CD4-positive, alpha-beta memory T cell (primary cell): ENCODE results near the gene CARNS1. TPM values are rescaled to one million over a fixed set of nuclear protein-coding genes. Genes with fewer than 3 reads are reported as not detected.

ENCODE experiments used
- CTCF ChIA-PET: fragments of 350-600 bp; sonication (Branson Sonifier 250); formaldehyde crosslinking; loops from one replicate; lab custom pipeline; 2021; ENCODE audit warnings: inconsistent platforms; ENCODE audit not compliant: partially characterized antibody; lab: Charles Lee
- POLR2A ChIA-PET: fragments of 350-600 bp; sonication (Branson Sonifier 250); formaldehyde crosslinking; loops from one replicate; lab custom pipeline; 2021; ENCODE audit not compliant: partially characterized antibody; lab: Charles Lee
- DNase-seq, 5 donors: peaks; one replicate each; pipeline versions ENCODE4 v3.0.0 to v3.0.0-alpha.2; 2020 to 2022; ENCODE audit warnings: mixed read lengths in 1 of 5
- H3K27ac ChIP-seq: one replicate; pipeline ENCODE4 v1.7.0; 2013; ENCODE audit warnings: low read depth, low read length
- H3K27me3 ChIP-seq: 2 replicates; pipeline ENCODE4 v1.7.0; 2013; ENCODE audit warnings: mild to moderate bottlenecking, low read length, moderate library complexity; ENCODE audit not compliant: insufficient read depth
- H3K36me3 ChIP-seq: 2 replicates; pipeline ENCODE4 v1.7.0; 2013; ENCODE audit warnings: mild to moderate bottlenecking, low read length, moderate library complexity; ENCODE audit not compliant: insufficient read depth
- H3K4me1 ChIP-seq: 2 replicates; pipeline ENCODE4 v1.7.0; 2013; ENCODE audit warnings: mild to moderate bottlenecking, low read length, moderate library complexity; ENCODE audit not compliant: insufficient read depth
- H3K4me3 ChIP-seq, 2 donors: one replicate each; pipeline ENCODE4 v1.7.0; 2013; ENCODE audit warnings: low read length in 2 of 2, mild to moderate bottlenecking in 1 of 2
- H3K9me3 ChIP-seq, 2 donors: one replicate each; pipeline ENCODE4 v1.7.0; 2013; ENCODE audit warnings: low read length in 2 of 2, control low read depth in 1 of 2; ENCODE audit not compliant: control insufficient read depth in 1 of 2
- H3K27ac Mint-ChIP-seq, 7 donors: one replicate each; pipeline ENCODE4 v1.8.0; 2020 to 2021; ENCODE audit warnings: mixed read lengths in 7 of 7, mild to moderate bottlenecking in 6 of 7, inconsistent platforms in 3 of 7, moderate library complexity in 3 of 7
- H3K27me3 Mint-ChIP-seq, 2 donors: one replicate each; pipeline ENCODE4 v1.8.0; 2020 to 2021; ENCODE audit warnings: mixed read lengths in 2 of 2
- H3K36me3 Mint-ChIP-seq, 2 donors: one replicate each; pipeline ENCODE4 v1.8.0; 2020 to 2021; ENCODE audit warnings: mixed read lengths in 2 of 2, inconsistent platforms in 1 of 2, mild to moderate bottlenecking in 1 of 2
- H3K4me1 Mint-ChIP-seq, 4 donors: one replicate each; pipeline ENCODE4 v1.8.0; 2020 to 2021; ENCODE audit warnings: mixed read lengths in 4 of 4, mild to moderate bottlenecking in 1 of 4
- H3K4me3 Mint-ChIP-seq, 8 donors: one replicate each; pipeline ENCODE4 v1.8.0; 2020 to 2021; ENCODE audit warnings: mixed read lengths in 8 of 8, mild to moderate bottlenecking in 7 of 8, moderate library complexity in 6 of 8, inconsistent platforms in 3 of 8
- H3K9me3 Mint-ChIP-seq, 8 donors: one replicate each; pipeline ENCODE4 v1.8.0; 2020 to 2021; ENCODE audit warnings: mixed read lengths in 8 of 8, mild to moderate bottlenecking in 5 of 8, inconsistent platforms in 3 of 8, moderate library complexity in 1 of 8
- intact Hi-C: fragments of 100-400 bp; cut with micrococcal nuclease; formaldehyde crosslinking; loops from one replicate; pipeline ENCODE4 v1.15.1; 2023
- polyA plus RNA-seq, 2 donors: library from polyadenylated mRNA; unstranded; fragments of 300-500 nt; fragmentation: Illumina TruSeq; gene quantifications; one replicate each; pipeline ENCODE4 v1.2.3, GENCODE V29; 2021
- total RNA-seq, 2 experiments: library from RNA; stranded (reverse); gene quantifications; one replicate each; pipeline ENCODE4 v1.2.3, GENCODE V29; 2021

CARNS1 gene
- total and polyA plus RNA-seq, 4 experiments from 2014 or later = 0.45 to 3.3 (median 1.6) TPM

- Histone ChIP-seq H3K9me3 (no peaks in the 10 kb centered on the region), H3K36me3 (no peaks in the 10 kb centered on the region), H3K4me3 (no peak overlapping the region), H3K27ac (peak overlapping the region; percentile 40), H3K27me3 (no peaks in the 10 kb centered on the region), H3K4me1 (peaks cover 71% of the 10 kb centered on the region)
- Mint-ChIP-seq H3K36me3 (peaks cover 0 to 19% of the 10 kb centered on the region in 2 donors), H3K9me3 (no peaks in the 10 kb centered on the region), H3K27ac (peak overlapping the region; percentile 87 to 98 (median 89)), H3K27me3 (no peaks in the 10 kb centered on the region), H3K4me1 (peaks cover 50 to 87% (median 64%) of the 10 kb centered on the region in 4 donors), H3K4me3 (peak overlapping the region; percentile 39 to 86 (median 56))
- intact Hi-C loops = no loop called here
- peak; percentile 47 to 70 (median 56) for DNase-seq
- CTCF ChIA-PET = interaction anchor here (0.7 to 1.6 kb wide), 3 partner anchors 11 to 27 kb away, joined by 3 to 4 read pairs (median 3); partner anchors contain the start of gene TMEM134
- POLR2A ChIA-PET = interaction anchor here (11.9 to 31.8 kb wide), 5 partner anchors 3 to 47 kb away, joined by 279 to 2262 read pairs (median 900); partner anchors contain the start of genes AIP, CABP4, CARNS1 and CORO1B
Measured at GRCh38 chr11:67441731-67442351, 26.4 kb downstream of the CARNS1 start.

GRCh38 chr11:67442504-67443404 is 27.3 kb downstream of the CARNS1 start:
- peaks cover 53 to 90% (median 72%) of the 10 kb centered on the region in 4 donors for H3K4me1 Mint-ChIP-seq
- peaks cover 80% of the 10 kb centered on the region for H3K4me1 ChIP-seq
- no peak overlapping the region for H3K4me3 ChIP-seq

GRCh38 chr11:67445515-67445914 is 30.0 kb downstream of the CARNS1 start:
- H3K27ac ChIP-seq = peak overlapping the region; percentile 75
- Mint-ChIP-seq H3K4me1 (peaks cover 48 to 87% (median 68%) of the 10 kb centered on the region in 4 donors), H3K4me3 (peak overlapping the region in 7 of 8 donors; percentile 27 to 87 (median 77)), H3K27ac (peak overlapping the region; percentile 94 to 100 (median 98)), H3K9me3 (peaks cover 0 to 2% (median 0%) of the 10 kb centered on the region in 8 donors), H3K36me3 (peaks cover 0 to 1% of the 10 kb centered on the region in 2 donors), H3K27me3 (no peaks in the 10 kb centered on the region)
- intact Hi-C loops = no loop called here
- no peak overlapping the region for H3K4me3 ChIP-seq
- H3K9me3 ChIP-seq = no peaks in the 10 kb centered on the region
- ChIA-PET POLR2A (interaction anchor here (0.7 to 30.4 kb wide), 11 partner anchors 7 to 62 kb away, joined by 3 to 900 read pairs (median 4); partner anchors contain the start of genes AIP, CABP4, CDK2AP2 and CORO1B), CTCF (interaction anchor here (0.6 to 2.2 kb wide), 3 partner anchors 14 to 44 kb away, joined by 3 to 7 read pairs (median 3); partner anchors contain the start of gene PPP1CA)
- H3K4me1 ChIP-seq = peaks cover 75% of the 10 kb centered on the region
- H3K27me3 ChIP-seq = no peaks in the 10 kb centered on the region
- no peaks in the 10 kb centered on the region for H3K36me3 ChIP-seq
- no peak for DNase-seq

More at GRCh38 chr11:67442504-67443404, 27.3 kb downstream of the CARNS1 start:
- no peak for DNase-seq
- no peaks in the 10 kb centered on the region for H3K36me3 ChIP-seq
- Mint-ChIP-seq H3K27ac (peak overlapping the region; percentile 87 to 98 (median 89)), H3K9me3 (no peaks in the 10 kb centered on the region), H3K27me3 (no peaks in the 10 kb centered on the region), H3K36me3 (peaks cover 0 to 11% of the 10 kb centered on the region in 2 donors), H3K4me3 (peak overlapping the region; percentile 45 to 86 (median 62))
- ChIA-PET POLR2A (interaction anchor here (1.2 to 30.4 kb wide), 11 partner anchors 4 to 41 kb away, joined by 3 to 900 read pairs (median 11); partner anchors contain the start of genes AIP, CABP4, CORO1B and GPR152), CTCF (no interaction called here)
- intact Hi-C loops = loop anchor here (1.0 kb wide), 2 partner anchors 14 to 27 kb away; partner anchors contain the start of genes RPS6KB2 and TMEM134
- no peaks in the 10 kb centered on the region for H3K27me3 ChIP-seq
- H3K27ac ChIP-seq = peak overlapping the region; percentile 75
- H3K9me3 ChIP-seq = no peaks in the 10 kb centered on the region

GRCh38 chr11:67448220-67448609 is 32.7 kb downstream of the CARNS1 start:
- Histone ChIP-seq H3K36me3 (no peaks in the 10 kb centered on the region), H3K27ac (peak overlapping the region; percentile 16), H3K27me3 (no peaks in the 10 kb centered on the region), H3K9me3 (no peaks in the 10 kb centered on the region), H3K4me1 (peaks cover 51% of the 10 kb centered on the region), H3K4me3 (no peak overlapping the region)
- ChIA-PET POLR2A (interaction anchor here (1.2 to 30.4 kb wide), 5 partner anchors 9 to 46 kb away, joined by 4 to 900 read pairs (median 130); partner anchors contain the start of genes CABP4, CORO1B, GPR152 and PPP1CA), CTCF (no interaction called here)
- intact Hi-C loops = no loop called here
- Mint-ChIP-seq H3K9me3 (peaks cover 0 to 2% (median 0%) of the 10 kb centered on the region in 8 donors), H3K27me3 (no peaks in the 10 kb centered on the region), H3K4me1 (peaks cover 37 to 67% (median 49%) of the 10 kb centered on the region in 4 donors), H3K36me3 (no peaks in the 10 kb centered on the region), H3K4me3 (peak overlapping the region in 2 of 8 donors; percentile 36 to 56), H3K27ac (peak overlapping the region; percentile 32 to 94 (median 52))
- no peak for DNase-seq

GRCh38 chr11:67449116-67449844 is 33.8 kb downstream of the CARNS1 start:
- Histone ChIP-seq H3K4me1 (peaks cover 49% of the 10 kb centered on the region), H3K27ac (no peak overlapping the region), H3K36me3 (no peaks in the 10 kb centered on the region), H3K4me3 (no peak overlapping the region), H3K9me3 (no peaks in the 10 kb centered on the region), H3K27me3 (no peaks in the 10 kb centered on the region)
- Mint-ChIP-seq H3K27me3 (no peaks in the 10 kb centered on the region), H3K9me3 (peaks cover 0 to 2% (median 0%) of the 10 kb centered on the region in 8 donors), H3K36me3 (no peaks in the 10 kb centered on the region), H3K4me3 (peak overlapping the region in 2 of 8 donors; percentile 20 to 31), H3K27ac (peak overlapping the region in 4 of 7 donors; percentile 18 to 94 (median 67)), H3K4me1 (peaks cover 35 to 60% (median 45%) of the 10 kb centered on the region in 4 donors)
- peak in 1 of 5 donors; percentile 13 for DNase-seq
- ChIA-PET POLR2A (interaction anchor here (0.9 to 30.4 kb wide), 8 partner anchors 8 to 57 kb away, joined by 3 to 900 read pairs (median 6); partner anchors contain the start of genes CABP4, CORO1B, GPR152 and PPP1CA), CTCF (interaction anchor here (0.7 to 1.8 kb wide), 5 partner anchors 11 to 98 kb away, joined by 3 to 8 read pairs (median 3); partner anchors contain the start of genes PPP1CA and PTPRCAP)
- intact Hi-C loops = no loop called here
